Measurements from ENCODE around the gene GLB1L. TPM values are rescaled to one million over a fixed set of nuclear protein-coding genes. Genes with fewer than 3 reads are reported as not detected.
A peak's percentile ranks its signal among the peaks of the same experiment; 100 is the strongest.

Gene GLB1L
- total and polyA plus RNA-seq, 8 donors: 0.58 to 31.4 (median 3.1) TPM; not detected in 1

- 90 to 96% (median 94%) methylated on average over 10 of the region's 10 CpGs for WGBS, 5 donors
- TF ChIP-seq CTCF (IDR thresholded peaks at IDR 0.05) (no peak), POLR2A (IDR thresholded peaks at IDR 0.05) (no peak), POLR2AphosphoS5 (IDR thresholded peaks at IDR 0.05) (no peak)
- Histone ChIP-seq H3K36me3 (peaks cover 63 to 75% (median 70%) of the 10 kb centered on the region in 4 donors), H3K9me3 (no peaks in the 10 kb centered on the region), H3K27ac (no peak overlapping the region), H3K4me1 (peaks cover 16 to 41% (median 26%) of the 10 kb centered on the region in 4 donors), H3K4me3 (no peak overlapping the region), H3K27me3 (no peaks in the 10 kb centered on the region)
- no peak for DNase-seq
- intact Hi-C loops (cut with DNase I; ENCODE audit: low total_unique reads): no loop called here
Observed at GRCh38 chr2:219213486-219214071, 31.7 kb downstream of the GLB1L start.

GRCh38 chr2:219213026-219213415 is 32.2 kb downstream of the GLB1L start:
- H3K9me3 ChIP-seq: no peaks in the 10 kb centered on the region
- intact Hi-C loops (cut with DNase I; ENCODE audit: low total_unique reads): no loop called here
- 75 to 89% (median 88%) methylated on average over 8 of the region's 8 CpGs for WGBS, 5 donors
- DNase-seq: no peak
- H3K36me3 ChIP-seq: peaks cover 64 to 81% (median 76%) of the 10 kb centered on the region in 4 donors
- peaks cover 13 to 41% (median 28%) of the 10 kb centered on the region in 4 donors for H3K4me1 ChIP-seq
- no peak overlapping the region for H3K4me3 ChIP-seq
- TF ChIP-seq POLR2AphosphoS5 (IDR thresholded peaks at IDR 0.05) (no peak), POLR2A (IDR thresholded peaks at IDR 0.05) (no peak), EP300 (IDR thresholded peaks at IDR 0.05) (no peak), CTCF (IDR thresholded peaks at IDR 0.05) (no peak)
- no peaks in the 10 kb centered on the region for H3K27me3 ChIP-seq
- H3K27ac ChIP-seq: no peak overlapping the region

- DNase-seq: no peak
- WGBS, 5 donors: 85 to 96% (median 89%) methylated on average over 6 to 9 of the region's 9 CpGs
- H3K4me1 ChIP-seq: peaks cover 15 to 35% (median 23%) of the 10 kb centered on the region in 4 donors
- peaks cover 61 to 78% (median 75%) of the 10 kb centered on the region in 4 donors for H3K36me3 ChIP-seq
- no peak for TF ChIP-seq EP300 (IDR thresholded peaks at IDR 0.05)
- TF ChIP-seq POLR2A (IDR thresholded peaks at IDR 0.05): no peak
- TF ChIP-seq POLR2AphosphoS5 (IDR thresholded peaks at IDR 0.05): no peak
- TF ChIP-seq CTCF (IDR thresholded peaks at IDR 0.05): no peak
- peak overlapping the region in 2 of 5 donors; percentile 41 to 53 for H3K27ac ChIP-seq
- no peaks in the 10 kb centered on the region for H3K27me3 ChIP-seq
- intact Hi-C loops (cut with DNase I; ENCODE audit: low total_unique reads): no loop called here
- no peaks in the 10 kb centered on the region for H3K9me3 ChIP-seq
- H3K4me3 ChIP-seq: no peak overlapping the region
Observed at GRCh38 chr2:219210886-219211362, 34.3 kb downstream of the GLB1L start.

- Histone ChIP-seq H3K9me3 (no peaks in the 10 kb centered on the region), H3K4me1 (peaks cover 15 to 34% (median 25%) of the 10 kb centered on the region in 4 donors), H3K27ac (peak overlapping the region in 3 of 5 donors; percentile 37 to 41 (median 38)), H3K36me3 (peaks cover 55 to 73% (median 69%) of the 10 kb centered on the region in 4 donors), H3K4me3 (no peak overlapping the region), H3K27me3 (no peaks in the 10 kb centered on the region)
- WGBS, 5 donors: 90 to 94% (median 92%) methylated on average over 24 of the region's 24 CpGs
- intact Hi-C loops (cut with DNase I; ENCODE audit: low total_unique reads): no loop called here
- TF ChIP-seq EP300 (IDR thresholded peaks at IDR 0.05) (no peak), CTCF (IDR thresholded peaks at IDR 0.05) (no peak), POLR2A (IDR thresholded peaks at IDR 0.05) (no peak), POLR2AphosphoS5 (IDR thresholded peaks at IDR 0.05) (no peak)
- DNase-seq: no peak
Observed at GRCh38 chr2:219210196-219210885, 34.9 kb downstream of the GLB1L start.
